SIG-M5 treated with dmso at 0.1 percent for 504 hours (cell line): ENCODE results near the gene C22orf39.

Experiments used
- DNase-seq: peaks from one replicate; lab custom pipeline; 2025; ENCODE audit not compliant: unreplicated experiment; lab: John Stamatoyannopoulos, UW

C22orf39 gene, protein sequence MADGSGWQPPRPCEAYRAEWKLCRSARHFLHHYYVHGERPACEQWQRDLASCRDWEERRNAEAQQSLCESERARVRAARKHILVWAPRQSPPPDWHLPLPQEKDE

DNA sequence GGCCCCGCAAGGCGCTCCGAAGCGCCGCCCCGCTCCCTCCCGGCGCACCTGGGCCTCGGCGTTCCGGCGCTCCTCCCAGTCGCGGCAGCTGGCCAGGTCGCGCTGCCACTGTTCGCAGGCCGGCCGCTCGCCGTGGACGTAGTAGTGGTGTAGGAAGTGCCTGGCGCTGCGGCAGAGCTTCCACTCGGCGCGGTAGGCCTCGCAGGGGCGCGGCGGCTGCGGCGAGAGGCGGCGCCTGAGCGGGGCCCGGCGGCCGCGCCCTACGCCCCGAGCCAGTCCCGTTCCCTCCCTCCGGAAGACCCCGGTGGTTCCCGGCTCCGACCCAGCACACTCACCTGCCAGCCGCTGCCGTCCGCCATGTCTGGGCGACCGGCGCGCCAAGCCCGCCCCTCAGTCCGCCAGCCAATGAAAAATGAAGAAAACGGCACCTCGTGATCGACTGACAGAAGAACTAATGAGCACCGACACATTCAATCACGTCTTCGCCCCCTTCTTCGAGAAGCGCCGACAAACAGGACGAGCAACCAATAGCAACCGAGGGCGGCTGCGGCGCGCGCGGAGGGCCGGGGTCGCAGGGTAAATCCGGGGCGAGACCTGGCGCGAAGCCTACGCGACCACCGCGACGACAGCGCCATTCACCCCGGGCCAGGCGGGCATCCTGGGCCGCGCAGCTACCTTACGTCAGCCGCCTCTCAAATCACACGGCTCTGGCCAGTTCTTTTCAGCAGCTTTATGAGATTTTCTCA is at the start of gene C22orf39:
C22orf39 (minus strand) TSS at position 382 of the 746 bp plus-strand sequence; CDS start at position 359, 23 bp downstream.
- peak; percentile 92 for DNase-seq

DNA sequence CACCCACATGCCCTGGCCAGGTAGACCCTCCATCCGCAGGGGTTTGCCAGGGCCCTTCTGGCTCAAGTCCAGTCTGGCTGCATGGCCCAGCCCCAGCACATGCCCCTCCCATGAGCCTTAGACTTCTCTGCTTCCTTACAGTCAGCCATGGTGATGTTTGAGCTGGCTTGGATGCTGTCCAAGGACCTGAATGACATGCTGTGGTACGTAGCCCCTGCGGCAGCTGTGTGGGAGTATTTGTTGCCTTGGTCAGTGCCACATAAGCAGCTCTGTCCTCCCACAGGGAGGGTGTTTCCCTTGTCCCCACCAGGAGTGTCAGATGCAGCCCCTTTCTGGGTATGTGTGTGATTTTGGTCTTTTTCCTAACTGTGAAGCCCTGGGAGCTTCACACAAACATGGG is 49.7 kb upstream of the C22orf39 start:
- no peak for DNase-seq

DNA sequence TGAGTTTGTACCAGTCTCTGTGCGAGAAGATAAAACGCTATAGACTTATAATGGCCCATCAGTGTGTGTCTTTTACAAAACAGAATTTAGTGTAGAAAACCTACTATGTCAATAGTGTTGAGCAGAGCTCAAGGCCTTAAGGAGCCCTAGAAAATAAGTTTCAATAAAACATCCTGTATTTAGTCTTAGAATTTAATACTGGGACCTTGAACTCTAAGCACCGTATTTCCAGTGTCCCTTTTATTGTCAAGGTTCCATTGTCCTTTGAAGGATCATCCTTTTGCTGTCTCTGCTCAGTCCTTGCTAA is 48.8 kb upstream of the C22orf39 start:
- DNase-seq, result no peak

DNA sequence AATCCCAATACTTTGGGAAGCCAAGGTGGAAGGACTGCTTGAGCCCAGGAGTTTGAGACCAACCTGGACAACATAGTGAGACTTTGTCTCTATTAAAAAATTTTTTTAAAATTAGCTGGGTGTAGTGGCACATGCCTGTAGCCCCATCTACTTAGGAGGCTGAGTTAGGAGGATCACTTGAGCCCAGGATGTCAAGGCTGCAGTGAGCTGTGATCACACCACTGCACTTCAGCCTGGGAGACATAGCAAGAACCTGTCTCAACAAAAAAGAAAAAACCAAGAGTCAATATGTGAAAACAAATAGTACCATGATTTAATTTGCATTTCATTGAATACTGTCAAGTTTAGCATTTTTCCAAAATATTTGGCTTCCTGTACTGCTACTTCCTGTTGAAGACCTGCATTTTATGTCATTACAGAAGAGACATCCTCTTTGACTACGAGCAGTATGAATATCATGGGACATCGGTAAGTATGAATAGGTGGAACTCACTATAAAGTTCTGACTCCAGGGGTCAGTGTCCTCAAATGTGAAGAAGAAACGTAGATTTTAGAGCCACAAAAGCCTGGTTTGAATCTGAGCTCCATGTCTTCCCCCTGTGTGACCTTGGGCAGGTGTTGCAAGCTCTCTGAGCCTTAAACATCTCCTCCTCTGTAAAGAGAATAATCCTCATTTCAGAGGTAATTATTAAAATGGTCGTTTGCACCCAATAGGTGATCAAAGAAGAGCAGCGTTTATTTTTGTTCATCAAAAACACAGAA is 48.2 kb upstream of the C22orf39 start:
- DNase-seq, result no peak

DNA sequence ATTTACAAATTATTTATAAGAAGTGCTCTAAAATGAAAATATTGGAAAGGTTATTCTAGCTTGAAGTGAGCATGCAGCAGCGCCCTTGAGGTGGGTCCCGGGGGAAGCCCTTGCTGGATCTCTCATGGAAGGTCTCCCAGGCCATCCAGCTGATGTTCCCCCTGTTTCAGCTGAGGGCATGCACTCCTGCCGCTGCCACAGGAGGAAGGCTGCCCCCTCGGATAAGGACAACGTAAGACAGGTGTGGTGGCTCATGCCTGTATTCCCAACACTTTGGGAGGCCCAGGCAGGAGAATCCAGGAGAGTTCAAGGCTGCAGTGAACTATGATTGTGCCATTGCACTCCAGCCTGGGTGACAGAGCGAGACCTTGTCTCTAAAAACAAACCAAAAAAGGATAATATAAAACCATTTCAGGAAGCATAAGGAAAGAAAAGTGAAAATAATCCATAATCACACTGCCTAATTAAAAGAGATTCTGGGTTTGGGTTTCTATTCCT is 47.2 kb upstream of the C22orf39 start:
- no peak for DNase-seq

DNA sequence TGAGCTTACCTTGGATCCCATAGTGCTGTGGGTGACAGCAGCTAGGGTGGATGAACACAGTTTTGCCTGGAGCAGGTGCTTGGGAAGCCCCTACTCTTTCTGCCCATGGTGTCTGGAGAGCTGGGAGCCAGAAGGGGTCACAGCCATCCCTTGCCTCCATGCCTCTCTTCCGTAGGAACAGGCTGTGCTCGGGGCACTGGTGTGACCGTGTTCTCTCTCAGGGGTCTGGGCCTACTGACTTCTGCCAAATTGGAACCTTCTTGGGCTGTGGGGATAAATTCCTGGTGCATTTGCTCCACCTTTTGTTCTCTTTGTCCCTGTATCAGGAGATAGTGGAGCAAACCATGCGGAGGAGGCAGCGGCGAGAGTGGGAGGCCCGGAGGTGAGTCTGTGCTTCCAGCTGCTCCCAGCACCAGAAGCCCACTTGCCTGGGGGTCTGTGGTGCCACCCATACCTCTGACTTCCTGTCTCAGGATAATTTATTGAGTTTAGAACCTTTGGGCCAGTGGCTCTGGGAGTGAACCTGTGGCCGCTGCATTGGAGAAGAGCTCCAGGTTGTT is 46.6 kb upstream of the C22orf39 start:
- DNase-seq, result no peak

DNA sequence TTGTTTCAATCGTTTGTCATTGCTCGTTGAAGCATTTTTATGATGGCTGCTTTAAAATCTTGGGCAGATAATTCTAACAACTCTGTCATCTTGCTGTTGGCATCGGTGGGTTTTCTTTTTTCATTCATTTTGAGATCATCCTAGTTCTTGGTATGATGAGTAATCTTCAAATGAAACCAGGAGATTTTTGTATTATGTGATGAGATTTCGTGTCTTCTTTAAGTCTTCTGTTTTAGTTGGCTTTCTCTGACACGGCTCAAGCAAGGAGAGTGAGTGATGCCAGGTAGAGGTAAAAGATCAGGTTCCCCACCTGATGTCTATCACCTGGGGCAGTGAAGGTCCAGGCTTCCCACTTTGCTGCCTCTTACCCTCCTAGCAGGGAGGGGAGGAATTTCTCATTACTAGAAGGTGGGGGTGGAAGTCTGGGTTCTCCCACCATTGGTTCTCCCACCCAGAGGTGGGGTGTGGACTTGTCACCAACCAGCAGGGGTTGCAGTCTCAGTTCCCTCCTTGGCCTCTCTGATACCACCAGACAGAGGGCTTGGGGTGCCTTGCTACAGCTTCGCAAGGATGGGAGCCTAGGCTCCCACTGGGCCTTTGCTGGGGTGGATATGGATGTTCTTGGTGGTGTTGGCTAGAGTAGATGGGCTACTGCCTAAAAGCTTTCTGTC is 45.1 kb upstream of the C22orf39 start:
- no peak for DNase-seq

DNA sequence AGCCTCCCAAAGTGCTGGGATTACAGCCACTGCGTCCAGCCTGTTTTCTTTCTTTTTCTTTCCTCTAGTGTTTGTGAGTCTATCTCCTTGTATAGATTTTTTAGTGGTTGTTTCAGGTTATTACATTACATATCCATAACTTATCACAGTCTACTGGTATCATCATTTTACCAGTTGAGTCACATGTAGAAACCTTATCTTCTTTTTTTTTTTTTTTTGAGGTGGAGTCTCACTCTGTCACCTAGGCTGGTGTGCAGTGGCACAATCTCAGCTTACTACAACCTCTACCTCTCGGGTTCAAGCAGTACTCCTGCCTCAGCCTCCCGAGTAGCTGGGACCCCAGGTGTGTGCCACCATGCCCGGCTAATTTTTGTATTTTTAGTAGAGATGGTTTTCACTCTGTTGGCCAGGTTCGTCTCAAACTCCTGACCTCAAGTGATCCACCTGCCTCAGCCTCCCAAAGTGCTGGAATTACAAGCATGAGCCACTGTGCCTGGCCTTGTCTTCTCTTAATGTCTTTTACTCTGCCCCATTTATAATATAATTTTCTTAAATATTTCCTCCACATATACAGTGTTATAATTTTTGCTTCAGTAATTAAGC is 43.2 kb upstream of the C22orf39 start:
- no peak for DNase-seq

DNA sequence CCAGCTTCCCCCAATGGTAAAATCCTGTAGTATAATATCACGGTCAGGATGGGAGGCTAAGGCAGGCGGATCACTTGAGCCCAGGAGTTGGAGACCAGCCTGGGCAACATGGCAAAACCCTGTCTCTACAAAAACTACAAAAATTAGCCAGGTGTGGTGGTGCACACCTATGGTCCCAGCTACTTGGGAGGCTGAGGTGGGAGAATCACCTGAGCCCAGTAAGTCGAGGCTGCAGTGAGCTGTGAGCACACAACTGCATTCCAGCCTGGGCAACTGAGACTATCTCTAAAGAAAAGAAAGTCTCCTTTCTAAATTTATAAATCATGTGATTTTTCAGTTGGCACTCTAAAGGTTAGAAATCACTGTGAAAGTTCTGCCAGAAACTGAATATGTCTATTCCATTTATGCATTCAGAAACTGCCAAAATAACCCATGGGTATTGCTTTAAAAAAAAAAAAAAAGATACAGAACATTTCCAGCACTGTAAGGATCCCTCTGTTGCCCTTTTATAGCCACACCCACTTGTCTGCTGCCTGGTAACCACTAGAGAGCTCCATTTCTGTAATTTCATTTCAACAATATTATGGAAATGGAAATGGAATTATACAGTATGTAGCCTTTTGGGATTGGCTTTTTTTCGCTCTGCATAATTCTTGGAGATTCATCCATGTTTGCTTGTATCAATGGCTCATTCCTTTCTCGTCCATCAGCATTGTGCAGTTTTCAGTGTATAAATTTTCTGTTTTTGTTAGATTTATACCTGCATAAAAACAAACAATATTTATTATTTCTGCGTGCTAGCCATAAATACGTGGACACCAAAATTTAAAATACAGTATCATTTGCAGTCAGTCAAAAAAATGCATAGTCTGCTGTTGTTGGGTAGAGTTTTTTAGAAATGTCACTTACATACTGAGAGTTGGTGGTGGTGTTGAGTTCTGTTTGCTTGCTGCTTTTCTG is 41.7 kb upstream of the C22orf39 start:
- no peak for DNase-seq

DNA sequence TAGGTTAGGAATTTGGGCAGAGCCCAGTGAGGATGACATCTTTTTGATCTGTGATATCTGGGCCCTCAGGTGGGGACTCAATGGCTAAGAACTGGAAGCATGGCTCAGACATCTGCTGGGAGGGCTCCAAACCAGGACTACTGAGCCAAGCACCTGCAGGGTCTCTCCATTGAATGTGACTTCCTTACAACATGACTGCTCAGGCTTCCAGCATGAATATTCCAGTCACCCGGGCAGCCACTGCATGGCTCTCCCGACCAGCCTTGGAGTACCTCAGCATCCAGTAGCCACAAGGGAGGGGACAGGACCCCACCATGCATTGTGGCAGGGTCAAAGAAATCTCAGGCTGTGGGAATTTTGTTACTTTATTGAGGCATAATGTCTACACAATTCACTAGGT is 40.8 kb upstream of the C22orf39 start:
- no peak for DNase-seq

DNA sequence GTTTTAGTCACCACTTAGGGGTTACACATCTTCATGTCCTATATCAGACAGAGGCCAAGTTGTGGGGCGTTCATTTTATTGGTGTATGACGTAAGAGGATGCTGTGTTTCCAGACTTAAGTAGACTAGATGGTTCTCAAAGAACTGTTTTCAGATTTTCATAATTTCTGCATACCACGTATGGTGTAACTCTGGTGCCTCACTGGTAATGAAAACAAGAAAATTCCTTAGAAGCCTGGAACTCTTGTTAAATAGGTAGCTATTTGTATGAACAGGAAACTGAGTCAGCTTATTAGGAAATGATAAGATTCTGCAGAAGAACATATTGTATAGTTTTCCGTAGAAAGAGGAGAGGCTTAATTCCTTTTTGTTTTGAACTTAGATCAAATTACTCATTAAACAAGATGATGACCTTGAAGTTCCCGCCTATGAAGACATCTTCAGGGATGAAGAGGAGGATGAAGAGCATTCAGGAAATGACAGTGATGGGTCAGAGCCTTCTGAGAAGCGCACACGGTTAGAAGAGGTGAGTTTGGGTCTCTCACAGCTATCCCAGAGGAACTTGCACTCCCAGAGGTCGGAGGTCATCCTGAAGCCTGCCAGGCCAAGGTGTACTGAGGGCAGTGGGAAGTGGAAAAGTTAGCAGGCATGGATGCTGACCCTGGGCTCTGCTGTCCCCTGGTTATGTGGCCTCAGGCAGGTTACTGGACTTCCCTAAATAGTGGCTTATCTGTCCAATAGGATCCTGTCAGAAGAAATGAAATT is 36.2 kb upstream of the C22orf39 start:
- peak; percentile 28 for DNase-seq

DNA sequence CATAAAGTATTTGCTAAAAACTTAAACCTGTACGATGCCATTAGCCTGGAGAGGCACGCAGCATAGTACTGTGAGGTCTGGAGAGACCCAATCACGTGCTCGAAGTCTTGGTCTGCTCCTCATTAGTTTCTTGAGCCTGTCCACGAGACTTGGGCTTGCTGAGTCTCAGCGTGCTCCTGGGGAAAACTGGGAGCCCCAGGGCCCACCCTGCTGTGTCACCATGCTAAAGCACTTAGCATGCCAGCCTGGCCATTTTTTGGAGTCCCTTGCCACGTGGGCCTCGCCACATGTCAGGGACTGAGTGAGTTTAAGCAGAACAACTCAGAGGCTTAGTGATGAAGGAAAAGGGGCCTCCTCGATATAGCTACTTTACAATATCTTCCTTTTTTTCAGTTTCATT is 34.8 kb upstream of the C22orf39 start:
- no peak for DNase-seq

DNA sequence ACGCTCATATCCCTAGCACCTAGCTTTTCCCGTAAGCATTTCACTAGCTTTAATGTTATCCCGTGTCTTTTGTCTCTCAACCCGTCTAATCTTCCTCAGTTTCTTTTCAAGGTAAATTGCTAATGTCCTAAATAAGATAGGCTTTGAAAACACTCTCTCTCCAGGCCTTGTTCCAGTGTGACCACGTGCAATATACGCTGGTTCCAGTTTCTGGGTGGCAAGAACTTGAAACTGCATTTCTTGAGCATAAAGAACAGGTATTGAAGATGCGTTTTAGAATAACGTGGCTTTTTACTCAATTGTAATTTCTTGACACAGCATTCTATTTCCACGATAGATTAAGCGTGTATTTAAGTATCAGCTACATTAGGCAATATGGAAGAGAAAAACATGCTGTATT is 33.3 kb upstream of the C22orf39 start:
- DNase-seq, result peak; percentile 19

DNA sequence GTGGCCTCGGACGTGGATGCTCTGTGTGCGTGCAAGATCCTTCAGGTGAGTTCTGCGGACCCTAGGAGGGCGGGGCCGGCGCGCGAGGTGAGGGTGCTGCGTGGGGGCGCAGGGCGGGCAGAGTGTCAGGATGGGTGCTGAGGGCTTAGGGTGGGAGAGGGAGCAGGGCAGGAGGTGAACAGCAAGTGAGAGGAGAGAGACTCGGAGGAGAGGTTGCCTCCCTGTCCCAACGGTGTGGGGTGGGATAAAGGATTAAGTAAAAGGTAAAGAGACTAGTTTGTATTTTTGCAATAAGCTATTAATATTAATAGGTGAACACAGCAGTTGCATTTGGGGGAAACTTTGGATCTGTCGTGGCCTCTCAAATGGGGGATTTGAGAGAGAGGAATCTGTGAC is 32.7 kb upstream of the C22orf39 start:
- no peak for DNase-seq

DNA sequence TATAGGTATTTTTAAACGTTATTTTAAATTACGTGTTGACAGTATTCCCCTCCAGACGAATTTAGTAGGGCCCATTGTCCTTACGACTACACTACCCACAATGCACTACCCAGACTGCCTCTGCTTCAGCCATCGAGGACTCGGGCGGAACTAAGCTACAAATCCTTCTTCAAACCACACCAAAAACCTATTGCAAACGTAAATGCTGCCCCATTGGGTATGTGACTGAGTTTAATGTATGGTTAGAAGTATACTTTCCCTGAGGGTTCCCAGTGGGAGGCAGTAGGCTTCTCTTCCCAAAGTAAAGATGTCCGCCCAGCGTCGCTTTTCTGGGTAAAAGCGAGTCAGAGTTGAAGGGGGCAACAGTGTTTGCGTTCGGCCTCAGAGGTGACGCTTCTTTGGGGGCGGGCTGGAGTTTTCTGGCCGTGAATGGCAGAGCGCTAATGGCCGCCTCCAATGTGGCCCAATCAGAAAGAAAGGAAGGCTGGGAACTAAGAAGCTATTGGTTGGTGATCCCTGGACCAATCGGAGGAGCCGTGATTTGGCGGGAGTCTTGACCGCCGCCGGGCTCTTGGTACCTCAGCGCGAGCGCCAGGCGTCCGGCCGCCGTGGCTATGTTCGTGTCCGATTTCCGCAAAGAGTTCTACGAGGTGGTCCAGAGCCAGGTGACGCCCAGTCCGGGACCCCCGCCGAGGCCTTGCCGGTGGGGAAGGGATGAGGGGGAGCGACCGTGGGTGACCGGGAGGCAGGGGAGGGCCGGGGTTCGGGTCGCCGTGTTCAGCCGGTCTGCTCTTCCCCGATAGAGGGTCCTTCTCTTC is 32.1 kb upstream of the C22orf39 start, which contains the start of gene CDC45:
CDC45 (plus strand) TSS at position 566 of the 818 bp plus-strand sequence; CDS start at position 615, 49 bp downstream.
- peak; percentile 99 for DNase-seq

DNA sequence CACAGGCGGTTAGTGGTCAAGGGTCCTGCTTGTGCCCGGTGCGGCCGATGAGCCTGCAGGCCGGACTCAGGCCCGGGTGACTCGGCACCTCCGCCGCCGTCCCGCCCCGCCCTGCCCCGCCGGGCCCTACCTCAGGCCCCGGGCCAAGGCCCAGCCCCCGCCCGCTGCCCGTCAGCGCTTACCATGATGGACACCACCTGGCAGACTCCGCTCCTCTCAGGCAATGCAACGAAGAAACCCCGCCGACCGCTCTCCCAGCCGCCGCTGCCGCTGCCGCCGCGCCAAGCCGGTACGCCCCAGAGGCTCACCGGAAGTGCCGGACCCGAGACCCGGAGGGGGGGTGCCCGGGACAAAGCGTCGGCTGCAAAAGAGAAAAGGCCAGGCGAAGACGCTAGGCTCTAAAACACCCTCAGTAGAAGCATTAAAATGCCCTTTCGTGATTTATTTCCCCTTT is 31.4 kb upstream of the C22orf39 start, which contains the start of gene UFD1:
UFD1 (minus strand) TSS at position 293 of the 454 bp plus-strand sequence; CDS start at position 185, 108 bp downstream.
- peak; percentile 77 for DNase-seq

DNA sequence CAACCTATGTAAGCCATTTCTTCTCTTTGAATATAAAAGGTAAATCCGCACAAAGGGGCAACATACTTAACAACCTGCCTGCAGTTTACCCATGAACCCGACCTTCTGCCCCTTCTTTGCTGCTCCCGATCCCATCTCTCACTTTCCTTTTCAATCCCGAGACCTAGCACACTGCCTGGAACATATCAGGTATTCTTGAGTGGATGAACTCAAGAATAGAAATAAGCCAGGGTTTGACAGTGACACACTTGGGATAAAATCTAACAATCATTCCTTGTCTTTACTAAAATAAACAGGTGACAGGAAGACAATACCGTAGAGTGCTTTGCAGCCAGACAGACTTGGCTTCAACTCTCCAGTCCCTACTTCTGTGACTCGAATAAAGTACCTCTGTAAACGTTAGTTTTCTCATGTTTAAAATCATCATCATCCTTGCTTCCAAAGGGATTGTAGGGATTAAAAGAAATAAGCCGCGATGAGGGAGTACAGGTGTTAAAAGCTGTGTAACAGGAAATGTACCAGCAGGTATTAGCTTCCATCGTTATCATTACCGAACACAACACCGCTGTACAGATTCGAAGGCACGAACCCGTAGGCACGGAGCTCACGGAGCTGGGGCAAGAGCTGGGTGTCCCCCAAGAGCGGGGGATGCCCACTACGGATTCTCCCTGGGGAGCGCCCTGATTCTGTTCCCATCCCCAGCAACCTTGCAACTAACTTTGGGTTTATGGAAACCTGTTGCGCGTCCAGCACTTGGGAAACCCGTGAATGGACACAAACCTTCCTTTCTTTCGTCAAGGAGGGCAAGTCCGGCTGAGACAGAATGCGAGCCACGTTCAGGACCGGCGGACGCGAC is 30.8 kb upstream of the C22orf39 start:
- no peak for DNase-seq
